ENCODE results near the gene TBC1D16. TPM values are rescaled to one million over a fixed set of nuclear protein-coding genes. Genes with fewer than 3 reads are reported as not detected.

TBC1D16 gene
- total RNA-seq, 8 experiments from 2014 or later, result 12.9 to 50.5 (median 33.4) TPM

GRCh38 chr17:79991140-79991923 is 44.3 kb downstream of the TBC1D16 start:
- 50 to 100% (median 100%) methylated on average over 1 to 2 of the region's 30 CpGs; no CpG with 5 or more reads in 7 of the 10 experiments for WGBS, 10 experiments
- in situ Hi-C loops (cut with MboI; ENCODE audit: low pct_unique_long_range_greater_than_20kb in 2 of 9, low sequenced_read_pairs in 9 of 9, unreplicated experiment in 9 of 9), result loop anchor here in 3 of 9 experiments (25.0 kb wide), 1 partner anchor 179 kb away; no protein-coding TSS in a partner anchor
- Histone ChIP-seq H3K4me3 (peak overlapping the region; percentile 6 to 24 (median 18)), H3K27ac (peak overlapping the region; percentile 95 to 96), H3K4me1 (replicated peaks in 1 of 2) (peaks cover 47 to 60% of the 10 kb centered on the region in 2 donors)
- ATAC-seq (replicated peaks in 6 of 8), result peak; percentile 64 to 97 (median 66)

GRCh38 chr17:79990704-79991103 is 45.0 kb downstream of the TBC1D16 start:
- 82 to 100% (median 100%) methylated on average over 1 to 4 of the region's 17 CpGs; no CpG with 5 or more reads in 7 of the 10 experiments for WGBS, 10 experiments
- peaks cover 49 to 60% of the 10 kb centered on the region in 2 donors for H3K4me1 ChIP-seq (replicated peaks in 1 of 2)
- in situ Hi-C loops (cut with MboI; ENCODE audit: low pct_unique_long_range_greater_than_20kb in 2 of 9, low sequenced_read_pairs in 9 of 9, unreplicated experiment in 9 of 9), result loop anchor here in 3 of 9 experiments (25.0 kb wide), 1 partner anchor 178 kb away; no protein-coding TSS in a partner anchor

GRCh38 chr17:79990051-79990592 is 45.5 kb downstream of the TBC1D16 start:
- in situ Hi-C loops (cut with MboI; ENCODE audit: low pct_unique_long_range_greater_than_20kb in 2 of 9, low sequenced_read_pairs in 9 of 9, unreplicated experiment in 9 of 9), result loop anchor here in 3 of 9 experiments (25.0 kb wide), 1 partner anchor 178 kb away; no protein-coding TSS in a partner anchor
- ATAC-seq (replicated peaks in 6 of 8), result no peak
- peaks cover 53 to 60% of the 10 kb centered on the region in 2 donors for H3K4me1 ChIP-seq (replicated peaks in 1 of 2)
- 40 to 90% (median 80%) methylated on average over 1 to 7 of the region's 21 CpGs; no CpG with 5 or more reads in 4 of the 10 experiments for WGBS, 10 experiments
- peak overlapping the region in 1 of 2 donors; percentile 16 for H3K27ac ChIP-seq
- no peak overlapping the region for H3K4me3 ChIP-seq

More at GRCh38 chr17:79990704-79991103, 45.0 kb downstream of the TBC1D16 start:
- Histone ChIP-seq H3K4me3 (no peak overlapping the region), H3K27ac (peak overlapping the region; percentile 80 to 95)
- peak in 2 of 8 experiments; percentile 1 to 2 for ATAC-seq (replicated peaks in 6 of 8)

- in situ Hi-C loops (cut with MboI; ENCODE audit: low pct_unique_long_range_greater_than_20kb in 2 of 9, low sequenced_read_pairs in 9 of 9, unreplicated experiment in 9 of 9), result loop anchor here in 3 of 9 experiments (25.0 kb wide), 1 partner anchor 177 kb away; no protein-coding TSS in a partner anchor
These were observed 46.4 kb downstream of the TBC1D16 start for GRCh38 chr17:79989106-79989835.

GRCh38 chr17:79988185-79988971 is 47.3 kb downstream of the TBC1D16 start:
- H3K27ac ChIP-seq, result no peak overlapping the region
- in situ Hi-C loops (cut with MboI; ENCODE audit: low pct_unique_long_range_greater_than_20kb in 2 of 9, low sequenced_read_pairs in 9 of 9, unreplicated experiment in 9 of 9), result loop anchor here in 3 of 9 experiments (25.0 kb wide), 1 partner anchor 176 kb away; no protein-coding TSS in a partner anchor
- ATAC-seq (replicated peaks in 6 of 8), result peak in 3 of 8 experiments; percentile 1 to 73 (median 70)
- WGBS, 10 experiments, result 0 to 92% (median 73%) methylated on average over 1 to 19 of the region's 28 CpGs; no CpG with 5 or more reads in 1 of the 10 experiments
- H3K4me3 ChIP-seq, result no peak overlapping the region
- peaks cover 46 to 48% of the 10 kb centered on the region in 2 donors for H3K4me1 ChIP-seq (replicated peaks in 1 of 2)

More at GRCh38 chr17:79989106-79989835, 46.4 kb downstream of the TBC1D16 start:
- Histone ChIP-seq H3K27ac (no peak overlapping the region), H3K4me3 (no peak overlapping the region), H3K4me1 (replicated peaks in 1 of 2) (peaks cover 52 to 55% of the 10 kb centered on the region in 2 donors)
- 85 to 100% (median 92%) methylated on average over 1 to 13 of the region's 20 CpGs; no CpG with 5 or more reads in 4 of the 10 experiments for WGBS, 10 experiments
- ATAC-seq (replicated peaks in 6 of 8), result no peak

GRCh38 chr17:79987935-79988184 is 47.8 kb downstream of the TBC1D16 start:
- Histone ChIP-seq H3K4me1 (replicated peaks in 1 of 2) (peaks cover 41 to 43% of the 10 kb centered on the region in 2 donors), H3K27ac (no peak overlapping the region), H3K4me3 (no peak overlapping the region)
- no peak for ATAC-seq (replicated peaks in 6 of 8)
- in situ Hi-C loops (cut with MboI; ENCODE audit: low pct_unique_long_range_greater_than_20kb in 2 of 9, low sequenced_read_pairs in 9 of 9, unreplicated experiment in 9 of 9), result loop anchor here in 3 of 9 experiments (25.0 kb wide), 1 partner anchor 176 kb away; no protein-coding TSS in a partner anchor
- 30 to 96% (median 63%) methylated on average over 2 to 4 of the region's 7 CpGs; no CpG with 5 or more reads in 3 of the 10 experiments for WGBS, 10 experiments

- no peak for ATAC-seq (replicated peaks in 6 of 8)
- no peak overlapping the region for H3K4me3 ChIP-seq
- 55 to 93% (median 82%) methylated on average over 2 to 12 of the region's 18 CpGs; no CpG with 5 or more reads in 1 of the 10 experiments for WGBS, 10 experiments
- H3K4me1 ChIP-seq (replicated peaks in 1 of 2), result peaks cover 36 to 40% of the 10 kb centered on the region in 2 donors
- no peak overlapping the region for H3K27ac ChIP-seq
- in situ Hi-C loops (cut with MboI; ENCODE audit: low pct_unique_long_range_greater_than_20kb in 2 of 9, low sequenced_read_pairs in 9 of 9, unreplicated experiment in 9 of 9), result loop anchor here in 3 of 9 experiments (25.0 kb wide), 1 partner anchor 175 kb away; no protein-coding TSS in a partner anchor
These were observed 48.3 kb downstream of the TBC1D16 start for GRCh38 chr17:79987187-79987934.

- Histone ChIP-seq H3K4me3 (no peak overlapping the region), H3K27ac (no peak overlapping the region), H3K4me1 (replicated peaks in 1 of 2) (peaks cover 36 to 39% of the 10 kb centered on the region in 2 donors)
- no peak for ATAC-seq (replicated peaks in 6 of 8)
- 40 to 100% (median 82%) methylated on average over 1 to 10 of the region's 29 CpGs for WGBS, 10 experiments
- in situ Hi-C loops (cut with MboI; ENCODE audit: low pct_unique_long_range_greater_than_20kb in 2 of 9, low sequenced_read_pairs in 9 of 9, unreplicated experiment in 9 of 9), result loop anchor here in 3 of 9 experiments (25.0 kb wide), 1 partner anchor 174 kb away; no protein-coding TSS in a partner anchor
These were observed 49.1 kb downstream of the TBC1D16 start for GRCh38 chr17:79986411-79987186.

GRCh38 chr17:79985943-79986391 is 49.7 kb downstream of the TBC1D16 start:
- Histone ChIP-seq H3K27ac (no peak overlapping the region), H3K4me1 (replicated peaks in 1 of 2) (peaks cover 37 to 38% of the 10 kb centered on the region in 2 donors), H3K4me3 (no peak overlapping the region)
- ATAC-seq (replicated peaks in 6 of 8), result no peak
- in situ Hi-C loops (cut with MboI; ENCODE audit: low pct_unique_long_range_greater_than_20kb in 2 of 9, low sequenced_read_pairs in 9 of 9, unreplicated experiment in 9 of 9), result loop anchor here in 3 of 9 experiments (25.0 kb wide), 1 partner anchor 174 kb away; no protein-coding TSS in a partner anchor
- 40 to 94% (median 88%) methylated on average over 1 to 14 of the region's 15 CpGs; no CpG with 5 or more reads in 3 of the 10 experiments for WGBS, 10 experiments

- in situ Hi-C loops (cut with MboI; ENCODE audit: low pct_unique_long_range_greater_than_20kb in 2 of 9, low sequenced_read_pairs in 9 of 9, unreplicated experiment in 9 of 9), result loop anchor here in 3 of 9 experiments (25.0 kb wide), 1 partner anchor 173 kb away; no protein-coding TSS in a partner anchor
- ATAC-seq (replicated peaks in 6 of 8), result no peak
- H3K27ac ChIP-seq, result no peak overlapping the region
- H3K4me1 ChIP-seq (replicated peaks in 1 of 2), result peaks cover 32 to 34% of the 10 kb centered on the region in 2 donors
- no peak overlapping the region for H3K4me3 ChIP-seq
- WGBS, 10 experiments, result 33 to 93% (median 83%) methylated on average over 1 to 6 of the region's 17 CpGs; no CpG with 5 or more reads in 1 of the 10 experiments
These were observed 50.2 kb downstream of the TBC1D16 start for GRCh38 chr17:79985361-79985942.
